ENCODE data around the gene SLC44A3.

Gene SLC44A3

GRCh38 chr1:94884106-94884505 lies 63.9 kb downstream of the SLC44A3 start:
- H3K4me2 ChIP-seq (ENCODE audit: low read depth, low read length) = 0 out of 2 replicates have a peak overlapping the region, but pooled peaks have one; percentile 28
- 0 out of 2 replicates have a peak overlapping the region, but pooled peaks have one; percentile 52 for H2AFZ ChIP-seq (ENCODE audit: low read length)
- no peak overlapping the region for H3K27ac ChIP-seq (ENCODE audit: low read length)

GRCh38 chr1:94884507-94884906 lies 64.3 kb downstream of the SLC44A3 start:
- H3K4me2 ChIP-seq (ENCODE audit: low read depth, low read length) = no peak overlapping the region
- TF ChIP-seq EZH2 (optimal IDR thresholded peaks at IDR 0.05; ENCODE audit: low read depth, low read length) = no peak
- no peak for TF ChIP-seq EZH2phosphoT487 (IDR thresholded peaks at IDR 0.05; ENCODE audit: low read length)
- TF ChIP-seq CTCF (IDR thresholded peaks at IDR 0.05; ENCODE audit: low read length) = no peak
- no peak overlapping the region for H3K9ac ChIP-seq (ENCODE audit: low read length)
- H3K79me2 ChIP-seq (ENCODE audit: low read length) = no peaks in the 10 kb centered on the region
- H2AFZ ChIP-seq (ENCODE audit: low read length) = no peak overlapping the region
- H3K27ac ChIP-seq (ENCODE audit: low read length) = no peak overlapping the region
- H3K9me2 ChIP-seq (replicated peaks; ENCODE audit: insufficient read depth, low read length) = no peaks in the 10 kb centered on the region
- H4K20me1 ChIP-seq (ENCODE audit: insufficient read depth, low read length) = no peaks in the 10 kb centered on the region
- H3F3A ChIP-seq (ENCODE audit: insufficient read depth, low read length) = no peaks in the 10 kb centered on the region
- no peak for DNase-seq
- no peaks in the 10 kb centered on the region for H3K36me3 ChIP-seq (replicated peaks; ENCODE audit: insufficient read depth, low read length)
- no peaks in the 10 kb centered on the region for H3K9me3 ChIP-seq (replicated peaks; ENCODE audit: insufficient read depth, low read length)
- no peaks in the 10 kb centered on the region for H3K27me3 ChIP-seq (replicated peaks; ENCODE audit: insufficient read depth, low read length)
- H3K4me3 ChIP-seq (ENCODE audit: low read length) = no peak overlapping the region
- no peaks in the 10 kb centered on the region for H3K4me1 ChIP-seq (ENCODE audit: low read length)

More at GRCh38 chr1:94884106-94884505, 63.9 kb downstream of the SLC44A3 start:
- no peaks in the 10 kb centered on the region for H3K79me2 ChIP-seq (ENCODE audit: low read length)
- no peaks in the 10 kb centered on the region for H4K20me1 ChIP-seq (ENCODE audit: insufficient read depth, low read length)
- H3K4me1 ChIP-seq (ENCODE audit: low read length) = no peaks in the 10 kb centered on the region
- no peaks in the 10 kb centered on the region for H3K9me3 ChIP-seq (replicated peaks; ENCODE audit: insufficient read depth, low read length)
- H3K36me3 ChIP-seq (replicated peaks; ENCODE audit: insufficient read depth, low read length) = no peaks in the 10 kb centered on the region
- no peaks in the 10 kb centered on the region for H3K27me3 ChIP-seq (replicated peaks; ENCODE audit: insufficient read depth, low read length)
- DNase-seq = no peak
- H3F3A ChIP-seq (ENCODE audit: insufficient read depth, low read length) = no peaks in the 10 kb centered on the region
- TF ChIP-seq EZH2 (optimal IDR thresholded peaks at IDR 0.05; ENCODE audit: low read depth, low read length) = no peak
- no peak for TF ChIP-seq CTCF (IDR thresholded peaks at IDR 0.05; ENCODE audit: low read length)
- TF ChIP-seq EZH2phosphoT487 (IDR thresholded peaks at IDR 0.05; ENCODE audit: low read length) = no peak
- no peak overlapping the region for H3K9ac ChIP-seq (ENCODE audit: low read length)
- no peak overlapping the region for H3K4me3 ChIP-seq (ENCODE audit: low read length)
- no peaks in the 10 kb centered on the region for H3K9me2 ChIP-seq (replicated peaks; ENCODE audit: insufficient read depth, low read length)

- Histone ChIP-seq H3K4me1 (ENCODE audit: low read length) (no peaks in the 10 kb centered on the region), H4K20me1 (ENCODE audit: insufficient read depth, low read length) (no peaks in the 10 kb centered on the region), H3K9me2 (replicated peaks; ENCODE audit: insufficient read depth, low read length) (no peaks in the 10 kb centered on the region), H3K27me3 (replicated peaks; ENCODE audit: insufficient read depth, low read length) (no peaks in the 10 kb centered on the region), H3K9me3 (replicated peaks; ENCODE audit: insufficient read depth, low read length) (no peaks in the 10 kb centered on the region), H3F3A (ENCODE audit: insufficient read depth, low read length) (no peaks in the 10 kb centered on the region), H3K4me2 (ENCODE audit: low read depth, low read length) (no peak overlapping the region), H3K79me2 (ENCODE audit: low read length) (no peaks in the 10 kb centered on the region), H3K4me3 (ENCODE audit: low read length) (no peak overlapping the region), H2AFZ (ENCODE audit: low read length) (no peak overlapping the region), H3K9ac (ENCODE audit: low read length) (no peak overlapping the region), H3K27ac (ENCODE audit: low read length) (no peak overlapping the region), H3K36me3 (replicated peaks; ENCODE audit: insufficient read depth, low read length) (no peaks in the 10 kb centered on the region)
- DNase-seq = no peak
- no peak for TF ChIP-seq EZH2 (optimal IDR thresholded peaks at IDR 0.05; ENCODE audit: low read depth, low read length)
- no peak for TF ChIP-seq CTCF (IDR thresholded peaks at IDR 0.05; ENCODE audit: low read length)
- no peak for TF ChIP-seq EZH2phosphoT487 (IDR thresholded peaks at IDR 0.05; ENCODE audit: low read length)
Measured at GRCh38 chr1:94886361-94886760, 66.2 kb downstream of the SLC44A3 start.
